GM19240 (cell line): ENCODE measurements around the gene DDX20.
A peak's percentile ranks its signal among the peaks of the same experiment; 100 is the strongest.

Source experiments
- DNase-seq: peaks from one replicate; pipeline ENCODE4 v3.0.0; 2011; ENCODE audit warnings: low spot score; ENCODE audit not compliant: insufficient read length

DDX20 gene, protein sequence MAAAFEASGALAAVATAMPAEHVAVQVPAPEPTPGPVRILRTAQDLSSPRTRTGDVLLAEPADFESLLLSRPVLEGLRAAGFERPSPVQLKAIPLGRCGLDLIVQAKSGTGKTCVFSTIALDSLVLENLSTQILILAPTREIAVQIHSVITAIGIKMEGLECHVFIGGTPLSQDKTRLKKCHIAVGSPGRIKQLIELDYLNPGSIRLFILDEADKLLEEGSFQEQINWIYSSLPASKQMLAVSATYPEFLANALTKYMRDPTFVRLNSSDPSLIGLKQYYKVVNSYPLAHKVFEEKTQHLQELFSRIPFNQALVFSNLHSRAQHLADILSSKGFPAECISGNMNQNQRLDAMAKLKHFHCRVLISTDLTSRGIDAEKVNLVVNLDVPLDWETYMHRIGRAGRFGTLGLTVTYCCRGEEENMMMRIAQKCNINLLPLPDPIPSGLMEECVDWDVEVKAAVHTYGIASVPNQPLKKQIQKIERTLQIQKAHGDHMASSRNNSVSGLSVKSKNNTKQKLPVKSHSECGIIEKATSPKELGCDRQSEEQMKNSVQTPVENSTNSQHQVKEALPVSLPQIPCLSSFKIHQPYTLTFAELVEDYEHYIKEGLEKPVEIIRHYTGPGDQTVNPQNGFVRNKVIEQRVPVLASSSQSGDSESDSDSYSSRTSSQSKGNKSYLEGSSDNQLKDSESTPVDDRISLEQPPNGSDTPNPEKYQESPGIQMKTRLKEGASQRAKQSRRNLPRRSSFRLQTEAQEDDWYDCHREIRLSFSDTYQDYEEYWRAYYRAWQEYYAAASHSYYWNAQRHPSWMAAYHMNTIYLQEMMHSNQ

DNA sequence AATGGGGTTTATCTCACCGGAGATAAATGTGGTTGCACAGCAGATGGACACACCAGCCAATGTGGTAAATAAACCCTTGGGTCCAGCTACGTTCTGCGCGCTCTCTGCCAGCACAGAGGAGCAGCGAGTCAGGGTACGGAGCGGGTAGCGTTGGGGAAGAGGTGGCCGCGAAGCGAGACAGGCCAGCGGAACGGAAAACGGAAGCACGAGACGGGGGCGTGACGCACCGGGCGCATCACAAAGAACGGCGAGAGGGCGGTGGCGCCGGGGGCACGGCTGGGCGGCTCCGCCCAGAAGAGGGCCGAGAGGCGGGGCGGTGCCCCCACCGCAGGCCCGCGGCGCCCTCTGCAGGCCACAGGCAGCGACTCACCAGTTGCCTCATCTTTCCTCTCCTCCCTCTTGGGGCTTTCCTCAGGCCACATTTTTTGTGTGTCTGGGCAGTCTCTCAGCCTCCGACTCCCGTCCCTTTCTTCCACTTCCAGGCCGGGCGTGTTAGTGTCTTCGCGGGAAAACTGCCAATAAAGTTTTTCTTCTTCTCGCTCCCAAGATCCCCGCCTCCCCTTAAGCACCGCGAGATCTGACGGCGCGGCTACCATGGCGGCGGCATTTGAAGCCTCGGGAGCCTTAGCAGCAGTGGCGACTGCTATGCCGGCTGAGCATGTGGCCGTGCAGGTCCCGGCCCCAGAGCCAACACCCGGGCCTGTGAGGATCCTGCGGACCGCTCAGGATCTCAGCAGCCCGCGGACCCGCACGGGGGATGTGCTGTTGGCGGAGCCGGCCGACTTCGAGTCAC is at the start of gene DDX20:
Gene DDX20 (plus strand): TSS at position 571 of the 793 bp plus-strand sequence. CDS start 24 bp downstream, at position 595.
- peak; percentile 86 for DNase-seq

DNA sequence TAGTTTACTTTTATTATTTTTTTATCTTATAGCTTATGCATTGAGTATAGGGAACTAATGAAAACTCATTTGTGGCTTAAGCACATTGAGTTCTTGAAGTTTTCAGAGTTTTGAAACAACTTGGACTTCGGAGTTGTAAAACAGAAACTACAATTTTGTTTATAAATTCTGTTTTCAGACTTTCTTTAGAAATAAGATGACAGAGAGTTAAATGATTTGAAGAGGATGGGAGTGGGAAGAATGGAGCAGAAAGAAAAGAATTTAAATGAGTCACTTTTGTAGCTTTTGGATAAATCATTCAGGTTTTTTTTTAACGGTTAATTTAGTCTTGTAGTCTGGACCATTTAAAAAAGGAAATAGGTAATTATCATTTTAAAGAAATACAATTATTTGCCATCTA is 48.8 kb upstream of the DDX20 start:
- no peak for DNase-seq

DNA sequence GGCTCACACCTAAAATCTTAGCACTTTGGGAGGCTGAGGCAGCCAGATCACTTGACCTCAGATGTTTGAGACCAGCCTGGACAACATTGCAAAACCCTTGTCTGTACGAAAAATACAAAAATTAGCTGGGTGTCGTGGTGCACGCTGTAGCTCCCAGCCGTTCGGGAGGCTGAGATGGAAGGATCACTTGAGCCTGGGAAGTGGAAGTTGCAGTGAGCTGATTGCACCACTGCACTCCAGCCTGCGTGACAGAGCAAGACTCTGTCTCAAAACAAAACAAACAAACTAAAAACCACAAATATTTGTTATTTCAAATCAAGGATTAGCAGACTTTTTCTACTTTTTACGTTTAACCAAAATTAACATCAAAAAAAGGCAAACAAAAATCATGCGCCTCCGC is 47.8 kb upstream of the DDX20 start:
- no peak for DNase-seq

DNA sequence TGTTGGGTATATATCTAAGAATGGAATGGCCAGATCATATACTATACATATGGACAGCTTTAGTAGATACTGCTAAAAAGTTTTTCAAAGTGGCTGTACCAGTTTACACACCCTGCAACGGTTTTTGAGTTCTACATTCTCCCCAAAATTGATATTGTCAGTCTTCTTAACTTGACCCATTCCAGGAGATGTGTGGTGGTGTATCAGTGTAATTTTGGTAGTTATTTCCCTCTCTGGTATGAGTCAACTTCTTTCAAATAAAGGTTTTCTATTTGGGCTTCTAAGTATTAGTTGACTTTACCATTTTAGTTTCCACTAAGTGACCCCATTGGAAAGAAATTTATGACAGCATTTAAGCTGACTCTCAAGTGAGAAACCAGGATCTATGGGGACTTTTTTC is 45.7 kb upstream of the DDX20 start:
- DNase-seq, result no peak

DNA sequence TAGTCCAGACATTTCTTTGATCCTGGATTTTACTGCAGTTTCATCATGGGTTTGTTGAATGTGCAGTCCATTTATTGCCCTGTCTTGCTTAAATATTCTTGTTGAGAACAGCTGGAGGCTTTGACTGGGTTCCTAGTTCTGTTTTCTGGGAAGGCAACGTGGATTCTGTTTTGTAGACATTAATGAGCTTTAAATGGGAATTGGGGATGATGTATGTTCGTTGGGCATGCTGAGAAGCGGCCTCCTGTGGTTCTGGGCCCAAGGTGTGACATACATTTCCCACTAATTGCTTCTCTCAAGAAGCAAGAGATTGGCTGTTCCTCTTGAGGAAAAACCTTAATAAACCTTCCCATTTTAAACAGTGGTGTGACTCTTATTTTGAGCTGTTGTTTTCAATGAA is 39.4 kb upstream of the DDX20 start:
- DNase-seq, result no peak

DNA sequence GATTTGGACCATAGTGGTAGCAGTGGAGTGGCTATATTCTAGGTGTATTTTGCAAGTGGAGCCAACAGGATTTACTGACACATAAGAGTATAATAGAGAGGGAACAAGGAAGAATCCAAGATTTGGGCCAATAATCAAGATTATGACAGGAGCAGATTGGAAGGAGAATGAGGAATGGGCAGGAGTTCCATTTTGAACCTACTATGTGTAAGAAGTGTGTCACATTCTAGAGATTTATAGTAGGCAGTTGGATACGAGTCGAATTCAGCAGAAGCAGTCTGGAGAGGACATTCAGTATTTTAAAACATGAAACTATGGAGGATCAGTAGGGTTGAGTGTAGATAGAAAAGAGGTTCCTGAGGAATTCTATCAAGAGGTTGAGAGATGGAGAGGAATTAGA is 38.3 kb upstream of the DDX20 start:
- no peak for DNase-seq

DNA sequence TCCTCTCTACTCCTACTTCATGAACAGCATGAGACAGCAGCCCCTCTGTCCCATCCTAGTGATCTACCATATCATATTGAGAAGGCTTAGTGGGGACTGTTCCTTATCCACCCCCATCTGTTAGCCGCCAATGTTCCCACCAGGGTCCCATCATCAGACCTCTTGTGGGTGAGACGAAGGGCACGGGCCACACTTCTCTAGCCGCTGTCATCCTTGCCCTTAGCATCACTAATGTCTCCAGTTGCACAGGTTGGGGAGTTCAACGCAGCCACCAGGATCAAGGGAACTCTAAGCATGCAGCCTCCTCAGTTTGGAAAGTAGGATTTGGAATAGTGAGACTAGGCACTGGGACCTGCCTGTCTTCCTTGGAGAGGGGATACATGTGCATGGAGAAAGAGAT is 36.6 kb upstream of the DDX20 start:
- DNase-seq, result no peak

DNA sequence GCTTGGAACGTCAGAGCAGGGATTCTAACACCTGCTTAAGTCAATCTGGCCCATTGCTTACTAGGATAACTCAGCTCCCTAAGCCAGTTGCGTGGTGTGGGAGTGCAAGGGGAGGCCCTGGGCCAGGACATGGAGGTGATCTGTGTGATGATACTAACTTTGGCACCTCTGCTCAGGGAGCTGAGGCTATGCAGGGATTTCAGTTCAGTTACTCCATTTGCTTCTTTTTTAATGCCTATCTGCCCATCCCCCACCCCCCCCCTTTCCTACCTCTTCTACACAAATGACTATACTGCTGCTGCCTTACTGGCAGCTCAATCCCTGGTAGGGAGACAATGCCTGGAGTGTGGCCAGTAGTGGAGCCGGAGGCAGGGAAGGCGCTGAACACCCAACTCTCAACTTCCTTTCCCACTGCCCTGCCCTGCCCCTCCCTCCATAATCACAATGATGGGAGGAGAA is 36.0 kb upstream of the DDX20 start:
- DNase-seq, result no peak

DNA sequence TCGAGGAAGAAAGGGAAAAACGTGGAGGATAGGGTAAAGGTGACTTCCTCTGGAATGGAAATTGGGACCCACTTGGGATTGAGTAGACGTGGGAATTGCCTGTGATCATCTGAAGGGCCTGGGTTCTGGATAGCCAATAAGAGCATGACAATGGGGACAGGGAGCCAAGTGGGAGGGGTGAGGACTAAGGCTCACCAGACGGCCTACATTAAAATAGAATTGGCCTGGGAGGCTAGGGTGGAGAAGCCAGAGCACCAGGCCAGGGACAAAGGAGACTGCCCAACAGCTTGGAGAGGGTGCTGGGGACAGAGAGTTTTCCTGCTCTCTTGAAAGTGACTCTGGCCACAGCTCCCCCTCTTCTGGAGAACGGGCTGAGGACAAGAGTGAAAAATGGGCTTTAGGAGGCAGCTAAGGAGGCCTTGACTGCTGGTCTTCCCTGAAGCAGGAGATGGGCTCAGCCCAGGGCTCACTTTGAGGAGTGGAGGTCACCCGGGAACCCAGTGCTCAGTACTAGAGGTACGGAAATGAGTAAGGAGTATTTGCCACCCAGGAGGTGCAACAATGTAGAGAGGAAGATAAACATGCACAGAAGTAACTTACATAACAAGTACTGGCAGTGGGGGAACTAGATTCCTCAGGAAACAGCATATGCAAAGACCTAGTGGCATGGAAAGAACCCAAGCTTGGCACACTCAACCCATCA is 35.3 kb upstream of the DDX20 start:
- no peak for DNase-seq

DNA sequence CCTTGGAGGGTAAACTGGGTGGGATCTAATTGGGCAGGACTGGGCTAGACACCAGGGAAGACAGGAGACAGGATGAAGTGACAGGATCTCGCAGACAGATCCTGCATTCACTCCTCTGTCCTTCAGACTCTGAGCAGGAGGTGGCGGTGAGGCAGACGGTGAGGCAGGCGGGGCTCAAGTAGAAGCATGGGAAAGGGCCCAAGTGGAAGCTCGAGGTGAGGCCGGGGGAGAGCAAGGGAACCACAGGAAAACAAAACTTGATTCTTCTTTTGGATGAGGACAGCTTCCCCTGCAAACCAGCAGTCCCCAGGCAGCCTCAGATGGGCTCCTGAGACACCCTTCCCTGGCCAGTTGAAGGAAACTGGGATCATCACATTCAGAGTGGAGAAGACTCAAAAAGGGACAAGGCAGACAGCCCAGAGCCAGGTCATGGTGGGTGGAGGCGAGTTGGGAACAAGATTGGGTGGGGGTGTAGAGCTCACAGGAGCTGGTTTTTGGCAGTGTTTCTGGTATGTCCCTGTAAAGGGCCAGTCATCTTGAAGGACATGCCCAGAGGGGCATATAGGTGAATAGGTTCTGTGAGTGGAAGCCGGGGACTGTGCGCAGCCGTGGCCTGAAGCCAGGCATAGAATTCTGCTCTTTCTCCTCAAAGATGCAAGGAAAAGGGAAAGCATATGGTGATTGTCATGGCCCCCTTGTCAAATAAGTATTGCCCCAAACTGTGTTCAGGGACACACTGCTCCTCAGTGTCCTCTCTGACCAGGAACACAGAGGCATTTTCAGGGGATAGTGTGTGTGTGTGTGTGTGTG is 34.5 kb upstream of the DDX20 start:
- DNase-seq, result no peak

DNA sequence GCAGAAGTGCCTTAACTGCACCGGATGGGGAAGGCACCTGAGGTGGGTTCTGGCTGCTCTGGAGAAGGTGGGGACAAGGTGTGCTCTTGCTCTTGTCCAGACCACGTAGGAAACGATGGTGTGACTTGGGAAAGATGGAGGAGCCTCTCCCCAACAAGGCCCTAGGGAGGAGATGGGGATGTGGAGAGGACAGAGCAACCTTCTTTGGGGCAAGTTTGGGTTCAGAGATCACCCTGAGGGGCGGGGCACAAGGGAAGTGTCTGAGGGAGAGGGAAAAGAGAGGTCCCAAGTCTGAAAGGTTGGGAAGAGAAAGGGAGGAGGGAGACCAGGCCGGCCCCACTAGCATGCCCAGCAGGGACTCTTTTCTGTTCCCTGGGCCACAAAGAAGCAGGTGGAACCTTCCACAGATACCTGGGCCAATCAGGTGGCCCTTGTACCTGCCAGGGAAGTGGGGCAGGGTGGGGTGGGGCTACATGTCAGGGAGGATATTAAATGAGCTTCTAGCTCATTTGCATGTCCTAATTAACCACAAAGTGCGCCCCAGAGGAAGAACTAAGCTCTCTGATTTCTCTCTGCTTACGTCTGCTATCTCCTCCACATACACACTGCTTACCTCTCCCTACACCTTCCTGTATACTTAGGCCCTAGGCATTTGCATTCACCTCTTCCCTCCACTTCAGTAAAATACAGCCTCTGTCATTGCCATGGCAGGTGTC is 32.5 kb upstream of the DDX20 start:
- no peak for DNase-seq

DNA sequence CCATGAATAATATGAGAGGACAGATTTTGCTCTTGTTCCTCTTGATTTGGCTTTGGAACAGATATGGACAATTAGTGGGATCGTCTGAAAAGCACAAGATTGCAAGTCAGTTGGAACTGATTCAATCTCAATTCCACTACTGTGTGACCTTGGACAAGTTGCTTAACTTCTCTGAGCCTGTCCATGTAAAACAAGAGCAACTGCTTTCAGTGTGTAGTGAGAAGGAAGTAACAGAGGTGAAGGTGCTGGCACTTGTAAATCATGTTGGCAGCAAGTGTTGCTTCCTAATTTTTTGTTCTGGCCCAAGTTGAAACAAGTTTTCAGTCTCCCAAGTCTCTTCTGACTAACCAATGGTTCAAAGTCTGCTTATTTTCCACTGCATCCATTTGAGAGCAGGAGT is 31.8 kb upstream of the DDX20 start:
- no peak for DNase-seq

DNA sequence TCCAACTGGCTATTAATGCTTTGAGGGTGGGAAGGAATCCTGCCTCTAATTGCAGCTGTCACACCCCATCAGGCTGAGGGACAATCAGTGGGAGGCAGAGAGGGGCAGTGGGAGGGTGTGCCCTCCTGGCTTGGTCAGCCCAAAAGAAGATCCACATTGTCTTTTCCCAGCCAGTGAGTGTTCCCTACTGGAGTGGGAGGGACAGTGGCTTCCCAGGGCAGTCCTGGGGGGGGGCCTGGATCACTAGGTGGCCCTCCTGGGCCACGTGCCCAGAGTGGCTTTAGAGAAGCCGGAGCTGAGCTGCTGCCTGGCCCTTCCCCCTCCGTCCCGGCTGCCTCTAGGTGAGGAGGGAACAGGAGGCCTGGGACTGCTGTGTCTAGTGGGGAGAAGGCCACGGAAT is 30.5 kb upstream of the DDX20 start:
- no peak for DNase-seq

DNA sequence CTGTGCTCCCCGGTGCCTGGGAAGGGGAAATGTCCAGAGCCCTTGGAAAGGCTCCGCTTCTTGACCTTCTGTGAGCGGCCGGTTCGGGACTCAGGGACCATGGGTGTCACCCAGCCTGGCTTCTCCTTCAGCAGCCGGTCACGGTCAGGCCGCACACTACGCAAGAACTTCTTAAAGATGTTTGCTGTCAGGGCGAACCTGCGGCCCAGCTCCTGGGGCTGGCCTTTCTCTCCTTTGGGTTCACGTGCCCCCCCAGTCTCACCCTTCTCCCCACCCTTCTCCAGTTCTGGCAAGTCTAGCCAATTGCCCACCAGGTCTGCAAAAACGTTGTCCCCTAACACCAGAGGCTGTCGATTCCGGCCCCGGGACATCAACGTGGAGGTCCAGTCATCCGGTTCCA is 28.6 kb upstream of the DDX20 start:
- DNase-seq, result no peak

DNA sequence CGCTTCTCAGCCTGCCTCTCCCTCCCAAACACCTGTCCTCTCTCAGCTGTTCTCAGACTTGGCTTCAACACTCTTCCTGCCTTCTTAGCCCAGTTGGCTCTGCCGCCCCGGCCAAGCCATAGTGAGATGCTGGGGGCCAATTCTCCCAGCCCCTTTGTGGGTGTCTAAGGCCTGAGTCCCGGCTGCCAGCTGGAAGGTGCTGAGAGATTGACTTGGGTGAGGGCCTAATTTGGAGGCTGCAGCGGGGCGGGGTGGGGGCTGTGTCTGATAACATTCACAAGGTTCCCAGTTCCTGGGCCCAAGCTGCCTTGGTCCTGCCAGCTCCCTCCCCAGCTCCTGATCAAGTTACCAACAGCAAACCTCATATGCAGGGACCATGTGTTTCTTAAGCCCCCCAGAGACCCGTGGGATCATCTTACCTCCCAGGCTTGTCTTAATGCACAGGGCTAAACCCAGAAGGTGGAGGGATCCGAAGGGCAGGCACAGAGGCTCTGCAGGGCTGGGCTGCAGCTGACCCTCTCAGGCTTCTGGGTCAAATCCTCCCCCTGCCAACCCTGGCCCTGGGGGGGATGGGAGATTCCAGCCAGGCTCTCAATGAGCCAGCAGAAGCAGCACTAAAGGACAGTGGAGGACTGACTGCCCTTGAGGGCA is 26.3 kb upstream of the DDX20 start:
- DNase-seq, result no peak

DNA sequence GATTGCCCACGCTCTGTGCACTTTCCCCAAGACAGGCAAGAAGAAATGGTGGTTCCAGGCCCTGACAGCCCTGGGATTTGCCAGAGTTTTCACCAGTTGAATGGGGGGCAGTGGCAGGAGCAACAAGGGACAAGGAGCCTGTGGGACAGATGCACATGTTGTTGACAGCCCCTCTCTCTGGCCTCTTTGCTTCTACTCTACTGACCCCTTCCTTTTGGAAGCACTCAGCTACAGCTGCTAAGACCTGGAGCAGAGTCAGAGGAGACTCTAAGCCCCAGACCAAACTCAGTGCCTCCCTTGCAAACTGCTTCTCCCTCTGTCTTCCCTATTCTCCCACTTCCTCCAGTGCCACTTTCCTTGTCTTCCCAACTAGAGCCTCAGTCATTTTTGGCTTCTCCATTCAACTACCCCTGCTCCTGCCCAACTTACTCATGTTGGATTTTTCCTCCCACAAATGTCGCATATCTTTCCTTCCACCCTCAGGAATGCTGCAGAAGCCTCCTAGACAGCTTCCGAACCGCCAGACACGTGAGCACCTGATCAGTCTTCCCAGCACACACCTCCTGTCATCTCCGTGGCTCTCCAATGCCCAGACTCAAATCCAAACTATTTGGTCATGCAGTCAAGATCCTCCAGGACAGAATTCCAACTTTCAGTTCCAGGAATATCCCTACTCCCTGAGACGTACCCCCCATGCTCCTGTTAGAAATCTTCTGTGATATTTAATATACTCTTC is 25.6 kb upstream of the DDX20 start:
- DNase-seq, result no peak

DNA sequence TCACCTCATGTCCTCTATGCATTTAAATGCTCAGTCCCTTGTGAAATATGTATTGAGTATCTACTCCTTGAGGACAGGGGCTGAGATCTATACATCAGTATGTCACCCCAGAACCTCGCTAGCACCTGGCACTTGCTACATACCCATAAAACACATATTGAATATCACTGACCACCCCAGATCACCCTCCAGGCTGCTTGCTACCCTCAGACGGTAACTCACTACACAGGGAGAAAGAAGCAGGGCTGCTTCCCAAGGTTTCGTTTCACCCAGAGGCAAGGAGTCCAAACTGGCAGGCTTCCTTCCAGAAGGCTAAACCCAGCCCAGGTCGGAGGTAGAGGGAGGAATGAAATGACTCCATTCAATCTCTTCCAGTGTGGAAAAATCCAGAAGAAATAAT is 25.0 kb upstream of the DDX20 start:
- DNase-seq, result no peak

DNA sequence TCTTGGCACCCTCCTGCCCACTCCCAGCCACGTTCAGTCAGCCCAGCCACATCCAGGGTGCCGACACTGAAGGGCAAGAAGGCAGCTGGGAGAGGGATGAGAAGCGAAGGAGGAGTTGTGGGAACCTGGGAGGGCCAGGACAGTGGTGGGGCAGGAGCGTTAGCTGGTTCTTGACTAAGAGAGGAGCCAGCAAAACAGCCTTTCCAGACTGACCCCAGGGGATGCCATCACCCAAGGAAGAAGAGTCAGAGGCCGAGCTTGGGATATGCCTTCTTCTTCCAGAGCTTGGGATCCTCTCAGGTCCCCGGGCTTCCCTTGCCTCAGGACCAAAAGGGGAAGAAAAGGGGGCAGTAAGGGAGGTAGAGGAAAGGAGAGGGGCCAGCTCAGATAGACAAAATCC is 23.7 kb upstream of the DDX20 start:
- no peak for DNase-seq

DNA sequence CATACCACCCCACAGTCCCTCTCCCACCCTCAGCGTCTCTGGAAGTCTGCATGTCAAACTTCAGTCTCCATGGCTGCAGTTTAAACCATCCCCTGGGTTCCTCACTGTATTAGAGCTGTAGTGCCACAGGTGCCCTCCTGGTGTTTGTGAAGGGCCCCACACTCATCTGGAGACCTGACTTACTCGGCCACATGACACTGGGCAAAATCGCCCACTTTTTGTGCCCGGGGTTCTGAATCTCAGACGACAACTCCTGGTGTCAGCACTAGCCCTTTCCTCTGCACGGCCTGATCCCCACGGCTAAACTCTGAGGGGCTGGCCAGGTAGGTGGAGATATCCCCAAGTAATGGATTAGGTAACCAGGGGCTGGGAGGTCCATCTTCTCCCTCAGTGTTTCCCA is 23.0 kb upstream of the DDX20 start:
- no peak for DNase-seq
